ENCODE measurements around the gene FBXL16. TPM values are rescaled to one million over a fixed set of nuclear protein-coding genes. Genes with fewer than 3 reads are reported as not detected.

FBXL16 gene
- total and polyA plus RNA-seq, 9 of the 15 experiments (the other 6 are each of a cell fraction or from before 2014, with no cell fraction given), result 0.21 to 8.2 (median 1.7) TPM

DNA sequence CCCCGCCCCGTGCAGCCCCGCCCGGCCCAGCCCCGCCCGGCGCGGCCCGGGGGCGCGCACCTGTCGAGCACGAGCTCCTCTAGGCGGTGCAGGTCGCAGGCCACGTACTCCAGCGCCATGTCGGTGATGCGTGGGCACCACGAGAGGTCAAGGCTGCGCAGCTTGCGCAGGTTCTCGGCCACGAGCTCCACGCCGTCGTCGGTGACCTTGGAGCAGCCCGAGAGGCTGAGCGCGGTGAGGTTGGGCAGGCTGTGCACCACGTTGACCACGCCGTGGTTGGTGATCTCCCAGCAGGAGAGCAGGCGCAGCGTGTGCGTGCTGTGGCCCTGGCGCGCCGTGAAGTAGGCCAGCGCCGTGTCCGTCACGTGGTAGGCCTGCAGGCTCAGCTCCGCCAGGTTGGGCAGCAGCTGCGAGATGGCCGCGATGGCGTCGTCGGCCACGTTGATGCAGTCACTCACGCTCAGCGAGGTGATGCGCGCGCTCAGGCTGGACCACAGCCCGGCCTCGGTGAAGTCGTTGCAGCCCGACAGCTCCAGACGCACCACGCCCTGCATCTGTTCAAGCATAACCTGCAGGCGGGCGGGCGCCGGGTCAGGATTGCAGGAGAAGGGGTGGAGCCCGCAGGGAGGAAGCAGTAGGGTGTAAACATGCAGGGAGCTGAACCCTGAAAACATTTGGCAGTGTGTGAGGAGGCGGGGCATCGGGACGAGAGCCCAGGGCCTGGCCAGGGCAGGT is 10.1 kb downstream of the FBXL16 start (continued):
- TF ChIP-seq, protein P1, sequence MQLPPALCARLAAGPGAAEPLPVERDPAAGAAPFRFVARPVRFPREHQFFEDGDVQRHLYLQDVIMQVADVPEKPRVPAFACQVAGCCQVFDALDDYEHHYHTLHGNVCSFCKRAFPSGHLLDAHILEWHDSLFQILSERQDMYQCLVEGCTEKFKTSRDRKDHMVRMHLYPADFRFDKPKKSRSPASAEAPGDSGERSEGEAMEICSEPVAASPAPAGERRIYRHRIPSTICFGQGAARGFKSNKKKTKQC (CRISPR knock-in tag; IDR thresholded peaks at IDR 0.05), result peak; percentile 92
- TF ChIP-seq DNMT1 (IDR thresholded peaks at IDR 0.05) (no peak), SETDB1 (IDR thresholded peaks at IDR 0.05; ENCODE audit: low read length) (no peak), ZBTB8A (IDR thresholded peaks at IDR 0.05; ENCODE audit: partially characterized antibody) (no peak), TARDBP (IDR thresholded peaks at IDR 0.05) (peak; percentile 45; the same call in 1 of the 2 replicates), RBBP5 (IDR thresholded peaks at IDR 0.05; ENCODE audit: borderline replicate concordance, insufficient read depth, low read length, poor library complexity, severe bottlenecking) (peak; percentile 61), NELFE (IDR thresholded peaks at IDR 0.05; ENCODE audit: insufficient read depth, insufficient read length) (no peak), KDM4B (IDR thresholded peaks at IDR 0.05; ENCODE audit: borderline replicate concordance in 2 of 2, low read depth in 1 of 2) (no peak), CREB1 (IDR thresholded peaks at IDR 0.05) (no peak; the same call in 1 of the 2 replicates), CREB1 (CRISPR knock-in tag; IDR thresholded peaks at IDR 0.05) (peak; percentile 59; the same call in 1 of the 2 replicates), HMG20B (CRISPR knock-in tag; IDR thresholded peaks at IDR 0.05) (no peak), NONO (IDR thresholded peaks at IDR 0.05; ENCODE audit: low read depth in 2 of 2, low read length in 1 of 2) (no peak), ZNF354B (CRISPR knock-in tag; IDR thresholded peaks at IDR 0.05) (no peak), SMAD4 (CRISPR knock-in tag; conservative IDR thresholded peaks at IDR 0.05) (0 out of 2 replicates have a peak, but pooled peaks have one; percentile 21), ZNF143 (CRISPR knock-in tag; IDR thresholded peaks at IDR 0.05) (peak; percentile 57), GTF2E2 (tag; IDR thresholded peaks at IDR 0.05) (no peak), BCOR (IDR thresholded peaks at IDR 0.05) (0 out of 2 replicates have a peak, but pooled peaks have one; percentile 12), DMBX1 (CRISPR knock-in tag; IDR thresholded peaks at IDR 0.05; ENCODE audit: borderline replicate concordance) (no peak)
- TF ChIP-seq, protein P2, sequence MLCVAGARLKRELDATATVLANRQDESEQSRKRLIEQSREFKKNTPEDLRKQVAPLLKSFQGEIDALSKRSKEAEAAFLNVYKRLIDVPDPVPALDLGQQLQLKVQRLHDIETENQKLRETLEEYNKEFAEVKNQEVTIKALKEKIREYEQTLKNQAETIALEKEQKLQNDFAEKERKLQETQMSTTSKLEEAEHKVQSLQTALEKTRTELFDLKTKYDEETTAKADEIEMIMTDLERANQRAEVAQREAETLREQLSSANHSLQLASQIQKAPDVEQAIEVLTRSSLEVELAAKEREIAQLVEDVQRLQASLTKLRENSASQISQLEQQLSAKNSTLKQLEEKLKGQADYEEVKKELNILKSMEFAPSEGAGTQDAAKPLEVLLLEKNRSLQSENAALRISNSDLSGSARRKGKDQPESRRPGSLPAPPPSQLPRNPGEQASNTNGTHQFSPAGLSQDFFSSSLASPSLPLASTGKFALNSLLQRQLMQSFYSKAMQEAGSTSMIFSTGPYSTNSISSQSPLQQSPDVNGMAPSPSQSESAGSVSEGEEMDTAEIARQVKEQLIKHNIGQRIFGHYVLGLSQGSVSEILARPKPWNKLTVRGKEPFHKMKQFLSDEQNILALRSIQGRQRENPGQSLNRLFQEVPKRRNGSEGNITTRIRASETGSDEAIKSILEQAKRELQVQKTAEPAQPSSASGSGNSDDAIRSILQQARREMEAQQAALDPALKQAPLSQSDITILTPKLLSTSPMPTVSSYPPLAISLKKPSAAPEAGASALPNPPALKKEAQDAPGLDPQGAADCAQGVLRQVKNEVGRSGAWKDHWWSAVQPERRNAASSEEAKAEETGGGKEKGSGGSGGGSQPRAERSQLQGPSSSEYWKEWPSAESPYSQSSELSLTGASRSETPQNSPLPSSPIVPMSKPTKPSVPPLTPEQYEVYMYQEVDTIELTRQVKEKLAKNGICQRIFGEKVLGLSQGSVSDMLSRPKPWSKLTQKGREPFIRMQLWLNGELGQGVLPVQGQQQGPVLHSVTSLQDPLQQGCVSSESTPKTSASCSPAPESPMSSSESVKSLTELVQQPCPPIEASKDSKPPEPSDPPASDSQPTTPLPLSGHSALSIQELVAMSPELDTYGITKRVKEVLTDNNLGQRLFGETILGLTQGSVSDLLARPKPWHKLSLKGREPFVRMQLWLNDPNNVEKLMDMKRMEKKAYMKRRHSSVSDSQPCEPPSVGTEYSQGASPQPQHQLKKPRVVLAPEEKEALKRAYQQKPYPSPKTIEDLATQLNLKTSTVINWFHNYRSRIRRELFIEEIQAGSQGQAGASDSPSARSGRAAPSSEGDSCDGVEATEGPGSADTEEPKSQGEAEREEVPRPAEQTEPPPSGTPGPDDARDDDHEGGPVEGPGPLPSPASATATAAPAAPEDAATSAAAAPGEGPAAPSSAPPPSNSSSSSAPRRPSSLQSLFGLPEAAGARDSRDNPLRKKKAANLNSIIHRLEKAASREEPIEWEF (CRISPR knock-in tag; IDR thresholded peaks at IDR 0.05), result no peak
- TF ChIP-seq, protein P3, sequence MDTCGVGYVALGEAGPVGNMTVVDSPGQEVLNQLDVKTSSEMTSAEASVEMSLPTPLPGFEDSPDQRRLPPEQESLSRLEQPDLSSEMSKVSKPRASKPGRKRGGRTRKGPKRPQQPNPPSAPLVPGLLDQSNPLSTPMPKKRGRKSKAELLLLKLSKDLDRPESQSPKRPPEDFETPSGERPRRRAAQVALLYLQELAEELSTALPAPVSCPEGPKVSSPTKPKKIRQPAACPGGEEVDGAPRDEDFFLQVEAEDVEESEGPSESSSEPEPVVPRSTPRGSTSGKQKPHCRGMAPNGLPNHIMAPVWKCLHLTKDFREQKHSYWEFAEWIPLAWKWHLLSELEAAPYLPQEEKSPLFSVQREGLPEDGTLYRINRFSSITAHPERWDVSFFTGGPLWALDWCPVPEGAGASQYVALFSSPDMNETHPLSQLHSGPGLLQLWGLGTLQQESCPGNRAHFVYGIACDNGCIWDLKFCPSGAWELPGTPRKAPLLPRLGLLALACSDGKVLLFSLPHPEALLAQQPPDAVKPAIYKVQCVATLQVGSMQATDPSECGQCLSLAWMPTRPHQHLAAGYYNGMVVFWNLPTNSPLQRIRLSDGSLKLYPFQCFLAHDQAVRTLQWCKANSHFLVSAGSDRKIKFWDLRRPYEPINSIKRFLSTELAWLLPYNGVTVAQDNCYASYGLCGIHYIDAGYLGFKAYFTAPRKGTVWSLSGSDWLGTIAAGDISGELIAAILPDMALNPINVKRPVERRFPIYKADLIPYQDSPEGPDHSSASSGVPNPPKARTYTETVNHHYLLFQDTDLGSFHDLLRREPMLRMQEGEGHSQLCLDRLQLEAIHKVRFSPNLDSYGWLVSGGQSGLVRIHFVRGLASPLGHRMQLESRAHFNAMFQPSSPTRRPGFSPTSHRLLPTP (IDR thresholded peaks at IDR 0.05; ENCODE audit: borderline replicate concordance, extremely low read depth, insufficient read length), result no peak

Data from K562 (cell line).